GM21390 (cell line): ENCODE data around the gene WNT10A.

Experiments used
- ATAC-seq: cut with Tn5 transposase; IDR thresholded peaks from one replicate; pipeline ENCODE4 v1.9.1; 2021; ENCODE audit not compliant: unreplicated experiment

WNT10A gene

DNA sequence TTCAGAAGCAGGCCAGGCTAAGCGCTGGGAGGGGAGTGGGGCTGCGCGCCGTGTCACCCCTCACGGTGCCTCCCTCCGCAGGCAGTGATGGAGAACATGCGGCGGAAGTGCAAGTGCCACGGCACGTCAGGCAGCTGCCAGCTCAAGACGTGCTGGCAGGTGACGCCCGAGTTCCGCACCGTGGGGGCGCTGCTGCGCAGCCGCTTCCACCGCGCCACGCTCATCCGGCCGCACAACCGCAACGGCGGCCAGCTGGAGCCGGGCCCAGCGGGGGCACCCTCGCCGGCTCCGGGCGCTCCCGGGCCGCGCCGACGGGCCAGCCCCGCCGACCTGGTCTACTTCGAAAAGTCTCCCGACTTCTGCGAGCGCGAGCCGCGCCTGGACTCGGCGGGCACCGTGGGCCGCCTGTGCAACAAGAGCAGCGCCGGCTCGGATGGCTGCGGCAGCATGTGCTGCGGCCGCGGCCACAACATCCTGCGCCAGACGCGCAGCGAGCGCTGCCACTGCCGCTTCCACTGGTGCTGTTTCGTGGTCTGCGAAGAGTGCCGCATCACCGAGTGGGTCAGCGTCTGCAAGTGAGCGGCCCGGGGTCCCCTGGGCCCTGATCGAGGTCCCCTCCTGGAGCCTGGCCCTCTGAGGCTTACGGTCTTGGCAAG lies 12.2 kb downstream of the WNT10A start:
- ATAC-seq, result peak; percentile 50

DNA sequence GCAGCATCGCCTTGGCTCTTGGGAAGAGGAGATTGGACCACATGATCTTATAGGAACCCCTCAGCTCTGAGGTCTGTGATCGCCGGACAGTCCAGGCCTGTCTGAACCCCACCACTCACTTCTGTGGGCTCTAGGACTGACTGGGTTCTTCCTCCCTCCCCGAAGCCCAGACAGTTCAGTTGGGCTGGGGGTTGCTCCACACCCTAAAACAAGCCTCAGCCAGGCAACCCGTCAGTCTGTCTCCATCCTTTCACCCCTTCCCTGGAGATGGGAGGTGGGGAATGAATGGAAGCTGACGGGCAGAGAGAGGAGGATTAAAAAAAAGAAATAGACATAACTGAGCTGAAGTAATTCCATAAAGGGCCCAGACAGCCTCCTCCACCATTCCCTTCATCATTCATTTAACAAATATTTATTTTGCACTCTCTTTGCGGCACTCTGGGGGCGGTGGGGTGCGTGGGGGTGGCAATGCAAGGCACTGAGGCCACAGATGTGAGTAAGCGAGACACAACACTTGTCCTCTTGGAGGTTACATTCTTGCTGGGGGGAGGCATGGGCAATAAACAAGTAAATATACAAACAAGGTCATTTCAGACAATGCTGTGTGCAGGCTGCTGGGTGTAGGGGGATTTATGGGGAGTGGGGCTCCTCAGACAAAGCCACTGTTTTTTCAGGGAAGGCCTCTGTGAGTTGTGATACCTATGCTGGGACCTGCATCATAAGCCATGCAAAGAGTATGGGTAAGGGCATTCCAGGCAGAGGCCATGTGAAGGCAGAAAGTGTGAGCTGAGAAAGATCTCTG lies 12.9 kb downstream of the WNT10A start:
- no peak for ATAC-seq

- no peak for ATAC-seq
Observed at GRCh38 chr2:218894151-218894879, 13.7 kb downstream of the WNT10A start.

DNA sequence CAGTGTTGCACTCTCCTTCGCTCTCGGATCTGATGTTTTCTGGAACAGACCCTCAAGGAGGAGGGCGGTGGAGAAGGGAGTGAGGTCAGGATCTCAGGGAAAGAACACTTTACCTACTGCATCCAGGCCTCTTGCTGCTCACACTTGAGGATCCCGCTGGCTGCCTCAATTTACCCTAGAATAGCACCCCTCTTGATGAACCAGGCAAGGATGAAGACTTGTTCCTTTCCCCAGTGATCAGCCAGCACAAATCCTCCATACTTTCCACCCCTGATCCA lies 14.2 kb downstream of the WNT10A start:
- no peak for ATAC-seq

DNA sequence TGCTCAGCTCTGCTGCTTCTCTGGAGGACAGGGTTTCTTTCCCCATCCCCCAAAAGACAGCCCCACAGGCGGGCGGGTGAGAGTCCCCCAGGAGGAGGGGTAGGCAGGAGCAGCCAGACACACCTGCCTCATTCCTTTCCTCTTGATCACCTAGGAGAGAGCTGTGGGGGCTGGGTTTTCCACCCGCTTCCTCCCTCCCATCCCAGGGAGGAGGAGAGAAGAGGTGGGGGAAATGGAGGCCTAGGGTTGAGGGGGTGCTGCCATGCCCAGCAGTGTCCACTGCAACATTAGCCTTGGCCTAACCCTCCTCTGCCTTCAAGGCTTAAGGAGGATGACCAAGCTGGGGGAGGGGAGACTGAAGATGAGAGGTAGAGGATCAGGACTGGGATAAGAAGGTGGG lies 14.7 kb downstream of the WNT10A start:
- ATAC-seq, result no peak

GRCh38 chr2:218895759-218896500 lies 15.3 kb downstream of the WNT10A start:
- ATAC-seq, result peak; percentile 5

DNA sequence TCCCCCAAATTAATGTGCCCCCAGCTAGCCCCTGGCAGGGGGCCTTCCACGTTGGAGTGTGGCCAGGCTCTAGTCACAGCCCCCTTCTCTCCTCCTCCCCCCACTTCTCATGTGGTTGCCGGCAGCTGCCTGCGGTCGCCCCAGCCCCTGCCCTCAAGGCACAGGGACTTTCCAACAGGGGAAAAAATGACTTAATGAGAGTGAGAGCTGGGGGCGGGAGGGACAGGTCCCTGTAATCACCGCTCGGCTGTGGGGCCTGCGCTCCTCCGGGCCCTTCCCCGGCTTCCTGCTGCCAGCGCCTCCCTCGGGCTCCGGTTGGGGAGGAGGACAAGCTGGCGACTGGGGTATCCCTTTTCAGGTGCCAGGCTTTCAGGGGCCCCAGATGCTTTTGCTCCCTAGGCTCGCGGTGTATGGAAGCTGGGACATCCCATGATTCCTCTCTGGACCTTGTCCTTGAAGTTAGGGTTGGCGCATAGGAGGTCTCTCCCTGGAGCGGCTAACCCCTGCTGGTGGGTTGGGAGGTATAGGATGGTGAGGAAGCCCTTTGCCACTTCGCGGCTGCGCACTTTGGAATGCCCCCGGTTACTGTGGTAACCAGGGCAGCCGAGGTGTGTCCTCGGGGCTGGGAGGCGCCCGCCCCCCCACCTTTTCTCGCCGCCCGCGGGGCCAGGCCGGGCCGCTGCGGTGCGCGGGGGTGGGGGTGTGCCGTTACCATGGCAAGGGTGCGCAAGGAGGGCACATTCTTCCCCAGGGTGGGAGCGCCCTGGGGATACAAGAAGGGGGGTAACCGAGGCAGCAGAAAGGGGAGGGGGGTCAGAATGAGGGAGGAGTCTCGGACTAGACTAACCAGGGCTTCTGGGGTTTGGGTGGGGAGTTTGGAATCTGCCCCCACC lies 16.1 kb downstream of the WNT10A start:
- peak; percentile 57 for ATAC-seq

GRCh38 chr2:218897394-218898108 lies 16.9 kb downstream of the WNT10A start:
- no peak for ATAC-seq

DNA sequence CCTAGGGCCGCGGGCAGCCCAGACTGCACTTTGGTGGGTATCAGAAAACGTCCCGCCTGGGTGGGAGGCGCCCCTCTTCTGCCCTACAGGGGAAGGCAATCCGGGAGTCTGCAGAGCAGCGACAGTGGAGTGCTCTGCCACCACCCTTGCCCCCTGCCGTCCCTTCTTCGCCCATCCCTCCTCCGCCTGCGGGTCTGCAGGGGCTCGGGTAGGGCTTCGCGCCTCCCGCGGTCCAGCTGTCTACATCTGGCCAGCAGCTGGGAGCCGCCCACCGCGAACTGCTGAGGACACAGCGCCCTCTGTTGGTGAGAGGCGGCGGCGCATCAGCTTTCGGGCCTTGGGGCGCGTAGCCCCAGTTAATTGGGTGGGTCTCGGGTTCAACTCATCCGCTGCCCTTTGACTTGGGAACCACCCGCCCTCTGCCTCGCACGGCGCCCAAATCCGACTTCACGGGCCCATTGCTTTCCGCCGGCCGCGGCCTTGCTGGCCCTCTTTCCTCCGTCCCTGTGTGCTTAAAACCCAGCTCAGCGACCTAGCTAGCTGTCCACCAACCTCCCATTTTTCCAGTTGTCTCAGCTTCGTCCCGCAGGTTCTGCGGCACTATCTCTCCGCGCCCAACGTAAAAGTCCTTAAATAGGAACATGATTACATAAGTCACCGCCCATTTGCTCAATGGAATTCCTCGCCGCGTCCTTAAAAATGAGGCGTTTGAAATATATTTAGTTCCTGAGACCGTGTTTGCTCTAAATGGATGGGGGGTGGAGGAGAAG lies 17.6 kb downstream of the WNT10A start:
- peak; percentile 45 for ATAC-seq

DNA sequence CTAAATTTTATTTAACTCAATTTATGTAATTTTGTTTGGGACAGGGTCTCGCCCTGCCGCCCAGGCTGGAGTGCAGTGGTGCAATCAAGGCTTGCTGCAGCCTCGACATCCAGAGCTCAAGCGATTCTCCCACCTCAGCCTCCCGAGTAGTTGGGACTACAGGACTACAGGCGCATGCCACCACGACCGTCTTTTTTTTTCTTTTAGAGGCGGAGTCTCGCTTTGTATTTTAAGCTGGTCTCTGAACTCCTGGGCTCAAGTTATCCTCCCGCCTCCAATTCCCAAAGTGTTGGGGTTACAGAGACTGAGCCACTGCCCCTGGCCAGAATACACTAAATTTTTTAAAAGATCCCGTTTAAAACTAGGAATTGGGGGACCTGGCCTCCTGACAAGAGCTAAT lies 18.5 kb downstream of the WNT10A start:
- no peak for ATAC-seq

GRCh38 chr2:218902427-218902826 lies 21.8 kb downstream of the WNT10A start:
- no peak for ATAC-seq

DNA sequence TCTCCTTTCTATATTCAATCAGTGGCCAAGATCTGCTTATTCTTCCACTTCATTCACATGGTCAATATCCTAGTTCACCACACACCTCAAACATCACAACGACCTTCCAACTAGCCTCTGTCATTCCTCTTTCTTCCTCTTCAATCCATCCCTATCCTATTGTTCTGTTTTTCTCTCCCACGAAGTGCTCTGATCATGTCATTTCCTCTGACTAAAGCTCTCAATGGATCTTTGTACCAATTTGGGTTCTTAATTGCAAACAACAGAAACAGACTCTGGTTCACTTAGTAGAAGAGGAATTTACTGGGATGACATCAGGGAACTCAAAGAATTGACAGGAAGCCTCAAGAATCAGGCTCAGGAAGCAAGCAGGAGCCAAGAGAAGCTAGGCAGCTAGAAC lies 23.5 kb downstream of the WNT10A start:
- no peak for ATAC-seq

DNA sequence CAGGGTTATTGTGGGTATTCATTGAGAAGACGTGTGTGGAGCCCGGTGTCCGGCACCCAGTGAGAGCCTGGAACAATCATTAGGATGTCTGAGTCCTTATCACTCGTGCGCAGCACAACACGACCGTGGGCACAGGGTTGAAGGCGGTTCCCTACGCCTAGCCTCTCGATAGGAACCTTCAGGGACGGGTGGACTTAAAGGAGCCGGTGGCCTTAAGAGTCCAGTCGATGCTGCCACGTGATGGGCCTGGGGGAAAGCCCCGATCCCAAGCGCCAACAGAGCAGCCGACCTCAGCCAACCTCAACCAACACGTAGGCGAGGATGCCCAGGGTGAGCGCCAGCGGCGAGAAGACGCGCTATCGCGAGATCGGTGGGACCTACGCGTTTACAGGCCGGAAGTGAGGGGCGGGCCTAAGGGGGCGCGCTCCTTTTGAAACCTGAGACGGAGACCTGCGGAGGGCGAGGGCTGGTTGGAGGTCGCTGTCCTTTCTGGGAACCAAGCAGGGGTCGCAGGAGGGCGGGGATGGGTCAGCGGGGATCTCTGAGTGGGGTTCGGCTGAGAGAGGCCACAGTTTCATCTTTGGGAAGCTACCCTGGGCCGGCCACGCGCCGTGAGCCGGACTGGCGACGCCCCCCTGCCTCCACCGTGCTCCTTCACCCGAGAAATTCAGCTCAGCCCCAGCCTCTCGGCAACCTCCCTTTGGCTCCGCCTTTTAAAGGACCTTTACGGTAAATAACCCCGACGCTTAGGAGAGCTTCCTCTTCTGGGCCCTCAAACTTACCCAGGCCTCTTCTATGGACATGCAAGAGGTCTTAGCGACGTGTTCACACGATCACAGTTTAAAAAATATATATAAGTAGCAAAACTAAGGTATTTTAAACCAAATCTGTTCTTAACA lies 28.3 kb downstream of the WNT10A start:
- peak; percentile 96 for ATAC-seq

GRCh38 chr2:218910741-218911140 lies 30.1 kb downstream of the WNT10A start:
- no peak for ATAC-seq

DNA sequence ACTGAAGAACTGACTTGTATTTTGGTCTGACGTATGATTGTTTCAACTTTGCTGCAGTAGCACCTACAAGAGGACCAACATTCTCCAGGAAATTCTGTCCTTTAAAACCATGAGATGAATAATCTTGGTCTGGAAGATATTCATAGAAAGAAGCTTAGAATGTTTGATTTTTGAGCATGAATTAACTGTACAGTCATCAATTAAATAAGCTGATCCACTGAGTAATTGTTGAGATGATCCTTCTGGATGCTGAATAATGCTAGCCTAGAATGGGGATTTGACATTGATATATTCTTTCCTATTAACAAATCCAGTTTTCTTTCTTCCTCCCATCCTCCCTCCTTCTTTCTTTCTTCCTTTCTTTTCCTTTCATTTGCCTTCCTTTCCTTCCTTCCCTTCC lies 39.9 kb downstream of the WNT10A start:
- no peak for ATAC-seq

DNA sequence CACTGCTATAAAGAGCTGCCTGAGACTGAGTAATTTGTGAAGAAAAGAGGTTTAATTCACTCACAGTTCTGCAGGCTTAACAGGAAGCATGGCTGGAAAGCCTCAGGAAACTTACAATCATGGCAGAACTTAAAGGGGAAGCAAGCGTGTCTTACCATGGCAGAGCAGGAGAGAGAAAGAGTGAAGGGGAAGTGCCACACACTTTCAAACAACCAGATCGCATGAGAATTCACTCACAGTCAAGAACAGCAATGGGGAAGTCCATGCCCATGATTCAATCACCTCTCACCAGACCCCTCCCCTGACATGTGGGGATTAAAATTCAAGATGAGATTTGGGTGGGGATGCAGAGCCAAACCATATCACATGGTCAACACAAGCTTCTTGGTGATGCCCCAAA lies 44.1 kb downstream of the WNT10A start:
- ATAC-seq, result no peak

- ATAC-seq, result no peak
Observed at GRCh38 chr2:218925434-218925833, 44.8 kb downstream of the WNT10A start.

GRCh38 chr2:218927422-218927821 lies 46.8 kb downstream of the WNT10A start:
- ATAC-seq, result no peak
